ENCODE data around the gene ENOX2. TPM values are rescaled to one million over a fixed set of nuclear protein-coding genes. Genes with fewer than 3 reads are reported as not detected.
A peak's percentile ranks its signal among the peaks of the same experiment; 100 is the strongest.

ENOX2 gene
- polyA plus RNA-seq, 4 donors = 3.2 to 14.5 (median 4.8) TPM

- Histone ChIP-seq H3K27me3 (ENCODE audit: control insufficient read depth in 3 of 3, insufficient read depth in 3 of 3, low read length in 3 of 3) (no peaks in the 10 kb centered on the region), H3K27ac (ENCODE audit: low read depth in 1 of 3, low read length in 2 of 3) (no peak overlapping the region), H3K4me3 (ENCODE audit: low read depth in 1 of 3, low read length in 3 of 3) (no peak overlapping the region), H3K9me3 (ENCODE audit: control insufficient read depth in 2 of 2, insufficient read depth in 1 of 2, low read depth in 1 of 2, low read length in 1 of 2) (no peaks in the 10 kb centered on the region), H3K4me1 (ENCODE audit: control insufficient read depth in 3 of 3, insufficient read depth in 2 of 3, low read depth in 1 of 3, low read length in 2 of 3) (peaks cover 0 to 11% (median 1%) of the 10 kb centered on the region in 3 donors), H3K36me3 (ENCODE audit: control insufficient read depth in 3 of 3, insufficient read depth in 2 of 3, low read depth in 1 of 3, low read length in 3 of 3) (no peaks in the 10 kb centered on the region)
- no peak for DNase-seq
- 81 to 92% (median 91%) methylated on average over 3 of the region's 3 CpGs for WGBS, 3 donors
- FAIRE-seq = no peak
Measured at GRCh38 chrX:130841776-130842175, 61.2 kb downstream of the ENOX2 start.

- no peaks in the 10 kb centered on the region for H3K27me3 ChIP-seq (ENCODE audit: control insufficient read depth in 3 of 3, insufficient read depth in 3 of 3, low read length in 3 of 3)
- no peaks in the 10 kb centered on the region for H3K9me3 ChIP-seq (ENCODE audit: control insufficient read depth in 2 of 2, insufficient read depth in 1 of 2, low read depth in 1 of 2, low read length in 1 of 2)
- FAIRE-seq = peak; percentile 19
- DNase-seq = no peak
- WGBS, 3 donors = 55 to 88% (median 81%) methylated on average over 2 of the region's 2 CpGs
- H3K27ac ChIP-seq (ENCODE audit: low read depth in 1 of 3, low read length in 2 of 3) = no peak overlapping the region
- peaks cover 0 to 11% (median 1%) of the 10 kb centered on the region in 3 donors for H3K4me1 ChIP-seq (ENCODE audit: control insufficient read depth in 3 of 3, insufficient read depth in 2 of 3, low read depth in 1 of 3, low read length in 2 of 3)
- H3K4me3 ChIP-seq (ENCODE audit: low read depth in 1 of 3, low read length in 3 of 3) = no peak overlapping the region
- H3K36me3 ChIP-seq (ENCODE audit: control insufficient read depth in 3 of 3, insufficient read depth in 2 of 3, low read depth in 1 of 3, low read length in 3 of 3) = no peaks in the 10 kb centered on the region
Measured at GRCh38 chrX:130840345-130840744, 62.7 kb downstream of the ENOX2 start.

GRCh38 chrX:130836447-130836846, 66.6 kb downstream of the ENOX2 start:
- Histone ChIP-seq H3K4me3 (ENCODE audit: low read depth in 1 of 3, low read length in 3 of 3) (no peak overlapping the region), H3K9me3 (ENCODE audit: control insufficient read depth in 2 of 2, insufficient read depth in 1 of 2, low read depth in 1 of 2, low read length in 1 of 2) (no peaks in the 10 kb centered on the region), H3K27me3 (ENCODE audit: control insufficient read depth in 3 of 3, insufficient read depth in 3 of 3, low read length in 3 of 3) (no peaks in the 10 kb centered on the region), H3K36me3 (ENCODE audit: control insufficient read depth in 3 of 3, insufficient read depth in 2 of 3, low read depth in 1 of 3, low read length in 3 of 3) (no peaks in the 10 kb centered on the region), H3K4me1 (ENCODE audit: control insufficient read depth in 3 of 3, insufficient read depth in 2 of 3, low read depth in 1 of 3, low read length in 2 of 3) (no peaks in the 10 kb centered on the region), H3K27ac (ENCODE audit: low read depth in 1 of 3, low read length in 2 of 3) (no peak overlapping the region)
- peak; percentile 30 to 52 for DNase-seq
- no peak for FAIRE-seq
- 7 to 37% (median 20%) methylated on average over 2 of the region's 2 CpGs for WGBS, 3 donors

- Histone ChIP-seq H3K4me1 (ENCODE audit: control insufficient read depth in 3 of 3, insufficient read depth in 2 of 3, low read depth in 1 of 3, low read length in 2 of 3) (no peaks in the 10 kb centered on the region), H3K9me3 (ENCODE audit: control insufficient read depth in 2 of 2, insufficient read depth in 1 of 2, low read depth in 1 of 2, low read length in 1 of 2) (no peaks in the 10 kb centered on the region), H3K4me3 (ENCODE audit: low read depth in 1 of 3, low read length in 3 of 3) (no peak overlapping the region), H3K27ac (ENCODE audit: low read depth in 1 of 3, low read length in 2 of 3) (no peak overlapping the region), H3K36me3 (ENCODE audit: control insufficient read depth in 3 of 3, insufficient read depth in 2 of 3, low read depth in 1 of 3, low read length in 3 of 3) (no peaks in the 10 kb centered on the region), H3K27me3 (ENCODE audit: control insufficient read depth in 3 of 3, insufficient read depth in 3 of 3, low read length in 3 of 3) (no peaks in the 10 kb centered on the region)
- 83 to 96% (median 89%) methylated on average over 1 of the region's 1 CpG for WGBS, 3 donors
- DNase-seq = no peak
- FAIRE-seq = no peak
Measured at GRCh38 chrX:130834830-130835229, 68.2 kb downstream of the ENOX2 start.

GRCh38 chrX:130834149-130834548, 68.9 kb downstream of the ENOX2 start:
- H3K4me1 ChIP-seq (ENCODE audit: control insufficient read depth in 3 of 3, insufficient read depth in 2 of 3, low read depth in 1 of 3, low read length in 2 of 3) = no peaks in the 10 kb centered on the region
- H3K4me3 ChIP-seq (ENCODE audit: low read depth in 1 of 3, low read length in 3 of 3) = no peak overlapping the region
- H3K27ac ChIP-seq (ENCODE audit: low read depth in 1 of 3, low read length in 2 of 3) = no peak overlapping the region
- no peaks in the 10 kb centered on the region for H3K9me3 ChIP-seq (ENCODE audit: control insufficient read depth in 2 of 2, insufficient read depth in 1 of 2, low read depth in 1 of 2, low read length in 1 of 2)
- no peaks in the 10 kb centered on the region for H3K27me3 ChIP-seq (ENCODE audit: control insufficient read depth in 3 of 3, insufficient read depth in 3 of 3, low read length in 3 of 3)
- H3K36me3 ChIP-seq (ENCODE audit: control insufficient read depth in 3 of 3, insufficient read depth in 2 of 3, low read depth in 1 of 3, low read length in 3 of 3) = no peaks in the 10 kb centered on the region
- no peak for DNase-seq
- 49 to 84% (median 66%) methylated on average over 1 of the region's 1 CpG for WGBS, 3 donors
- FAIRE-seq = no peak

GRCh38 chrX:130831347-130831722, 71.7 kb downstream of the ENOX2 start:
- WGBS, 3 donors = 87 to 95% (median 94%) methylated on average over 1 of the region's 1 CpG
- Histone ChIP-seq H3K4me1 (ENCODE audit: control insufficient read depth in 3 of 3, insufficient read depth in 2 of 3, low read depth in 1 of 3, low read length in 2 of 3) (no peaks in the 10 kb centered on the region), H3K36me3 (ENCODE audit: control insufficient read depth in 3 of 3, insufficient read depth in 2 of 3, low read depth in 1 of 3, low read length in 3 of 3) (no peaks in the 10 kb centered on the region), H3K27me3 (ENCODE audit: control insufficient read depth in 3 of 3, insufficient read depth in 3 of 3, low read length in 3 of 3) (no peaks in the 10 kb centered on the region), H3K9me3 (ENCODE audit: control insufficient read depth in 2 of 2, insufficient read depth in 1 of 2, low read depth in 1 of 2, low read length in 1 of 2) (no peaks in the 10 kb centered on the region), H3K4me3 (ENCODE audit: low read depth in 1 of 3, low read length in 3 of 3) (no peak overlapping the region), H3K27ac (ENCODE audit: low read depth in 1 of 3, low read length in 2 of 3) (no peak overlapping the region)
- DNase-seq (no peak), FAIRE-seq (no peak)

GRCh38 chrX:130830599-130831346, 72.2 kb downstream of the ENOX2 start:
- FAIRE-seq = no peak
- Histone ChIP-seq H3K27me3 (ENCODE audit: control insufficient read depth in 3 of 3, insufficient read depth in 3 of 3, low read length in 3 of 3) (no peaks in the 10 kb centered on the region), H3K4me1 (ENCODE audit: control insufficient read depth in 3 of 3, insufficient read depth in 2 of 3, low read depth in 1 of 3, low read length in 2 of 3) (no peaks in the 10 kb centered on the region), H3K36me3 (ENCODE audit: control insufficient read depth in 3 of 3, insufficient read depth in 2 of 3, low read depth in 1 of 3, low read length in 3 of 3) (no peaks in the 10 kb centered on the region), H3K9me3 (ENCODE audit: control insufficient read depth in 2 of 2, insufficient read depth in 1 of 2, low read depth in 1 of 2, low read length in 1 of 2) (no peaks in the 10 kb centered on the region), H3K4me3 (ENCODE audit: low read depth in 1 of 3, low read length in 3 of 3) (no peak overlapping the region), H3K27ac (ENCODE audit: low read depth in 1 of 3, low read length in 2 of 3) (no peak overlapping the region)
- 78 to 95% (median 91%) methylated on average over 4 of the region's 4 CpGs for whole genome bisulfite sequencing, 3 donors
- DNase-seq = no peak

- Histone ChIP-seq H3K9me3 (ENCODE audit: control insufficient read depth in 2 of 2, insufficient read depth in 1 of 2, low read depth in 1 of 2, low read length in 1 of 2) (no peaks in the 10 kb centered on the region), H3K27ac (ENCODE audit: low read depth in 1 of 3, low read length in 2 of 3) (no peak overlapping the region), H3K36me3 (ENCODE audit: control insufficient read depth in 3 of 3, insufficient read depth in 2 of 3, low read depth in 1 of 3, low read length in 3 of 3) (no peaks in the 10 kb centered on the region), H3K27me3 (ENCODE audit: control insufficient read depth in 3 of 3, insufficient read depth in 3 of 3, low read length in 3 of 3) (no peaks in the 10 kb centered on the region), H3K4me3 (ENCODE audit: low read depth in 1 of 3, low read length in 3 of 3) (no peak overlapping the region), H3K4me1 (ENCODE audit: control insufficient read depth in 3 of 3, insufficient read depth in 2 of 3, low read depth in 1 of 3, low read length in 2 of 3) (no peaks in the 10 kb centered on the region)
- FAIRE-seq = no peak
- 58 to 95% (median 91%) methylated on average over 2 of the region's 2 CpGs for WGBS, 3 donors
- DNase-seq = peak; percentile 5 to 23
Measured at GRCh38 chrX:130829526-130830515, 73.2 kb downstream of the ENOX2 start.

Measured in small intestine (tissue), 7 donors.